Measurements from ENCODE around the gene C11orf65.

C11orf65 gene

GRCh38 chr11:108467091-108467823, at the start of gene C11orf65:
Gene C11orf65 (minus strand): TSS chr11:108467529. CDS start chr11:108461559, 5,970 bp downstream.
- peak; percentile 100 for DNase-seq

- DNase-seq: no peak
Observed at GRCh38 chr11:108516125-108516524, 48.8 kb upstream of the C11orf65 start.

GRCh38 chr11:108512708-108513107, 45.4 kb upstream of the C11orf65 start:
- DNase-seq: no peak

GRCh38 chr11:108511851-108512474, 44.6 kb upstream of the C11orf65 start:
- no peak for DNase-seq

- no peak for DNase-seq
Observed at GRCh38 chr11:108508653-108509593, 41.6 kb upstream of the C11orf65 start.

GRCh38 chr11:108501396-108501795, 34.1 kb upstream of the C11orf65 start:
- no peak for DNase-seq

- DNase-seq: peak; percentile 8
Observed at GRCh38 chr11:108500721-108501120, 33.4 kb upstream of the C11orf65 start.

- no peak for DNase-seq
Observed at GRCh38 chr11:108500169-108500568, 32.8 kb upstream of the C11orf65 start.

GRCh38 chr11:108498816-108499408, 31.6 kb upstream of the C11orf65 start:
- no peak for DNase-seq

- DNase-seq: peak; percentile 74
Observed at GRCh38 chr11:108498046-108498815, 30.9 kb upstream of the C11orf65 start, which contains the start of gene POGLUT3. Gene POGLUT3 (minus strand): TSS chr11:108498384. CDS start chr11:108498366, 18 bp downstream.

GRCh38 chr11:108497317-108498045, 30.2 kb upstream of the C11orf65 start:
- DNase-seq: peak; percentile 89

GRCh38 chr11:108496643-108497256, 29.4 kb upstream of the C11orf65 start:
- DNase-seq: peak; percentile 18

GRCh38 chr11:108495326-108495725, 28.0 kb upstream of the C11orf65 start:
- DNase-seq: no peak

GRCh38 chr11:108494182-108494581, 26.9 kb upstream of the C11orf65 start:
- DNase-seq: no peak

- no peak for DNase-seq
Observed at GRCh38 chr11:108491936-108492335, 24.6 kb upstream of the C11orf65 start.

- no peak for DNase-seq
Observed at GRCh38 chr11:108486828-108487227, 19.5 kb upstream of the C11orf65 start.

- no peak for DNase-seq
Observed at GRCh38 chr11:108486331-108486730, 19.0 kb upstream of the C11orf65 start.

GRCh38 chr11:108483163-108483562, 15.8 kb upstream of the C11orf65 start:
- DNase-seq: no peak

- DNase-seq: no peak
Observed at GRCh38 chr11:108474664-108475463, 7.5 kb upstream of the C11orf65 start.

GRCh38 chr11:108472681-108473080, 5.4 kb upstream of the C11orf65 start:
- no peak for DNase-seq
